Stimulated activated CD8-positive, alpha-beta memory T cell treated with anti-CD3 and anti-CD28 coated beads, Interleukin-7, amount 100 ng/mL, for 4 hours (primary cell): Measurements from ENCODE around the gene PAM16.
A peak's percentile ranks its signal among the peaks of the same experiment; 100 is the strongest.

Source experiments
- DNase-seq, 2 donors: peaks; one replicate each; pipeline ENCODE4 v3.0.0-alpha.2; 2020; ENCODE audit warnings: low read depth in 2 of 2

PAM16 gene

DNA sequence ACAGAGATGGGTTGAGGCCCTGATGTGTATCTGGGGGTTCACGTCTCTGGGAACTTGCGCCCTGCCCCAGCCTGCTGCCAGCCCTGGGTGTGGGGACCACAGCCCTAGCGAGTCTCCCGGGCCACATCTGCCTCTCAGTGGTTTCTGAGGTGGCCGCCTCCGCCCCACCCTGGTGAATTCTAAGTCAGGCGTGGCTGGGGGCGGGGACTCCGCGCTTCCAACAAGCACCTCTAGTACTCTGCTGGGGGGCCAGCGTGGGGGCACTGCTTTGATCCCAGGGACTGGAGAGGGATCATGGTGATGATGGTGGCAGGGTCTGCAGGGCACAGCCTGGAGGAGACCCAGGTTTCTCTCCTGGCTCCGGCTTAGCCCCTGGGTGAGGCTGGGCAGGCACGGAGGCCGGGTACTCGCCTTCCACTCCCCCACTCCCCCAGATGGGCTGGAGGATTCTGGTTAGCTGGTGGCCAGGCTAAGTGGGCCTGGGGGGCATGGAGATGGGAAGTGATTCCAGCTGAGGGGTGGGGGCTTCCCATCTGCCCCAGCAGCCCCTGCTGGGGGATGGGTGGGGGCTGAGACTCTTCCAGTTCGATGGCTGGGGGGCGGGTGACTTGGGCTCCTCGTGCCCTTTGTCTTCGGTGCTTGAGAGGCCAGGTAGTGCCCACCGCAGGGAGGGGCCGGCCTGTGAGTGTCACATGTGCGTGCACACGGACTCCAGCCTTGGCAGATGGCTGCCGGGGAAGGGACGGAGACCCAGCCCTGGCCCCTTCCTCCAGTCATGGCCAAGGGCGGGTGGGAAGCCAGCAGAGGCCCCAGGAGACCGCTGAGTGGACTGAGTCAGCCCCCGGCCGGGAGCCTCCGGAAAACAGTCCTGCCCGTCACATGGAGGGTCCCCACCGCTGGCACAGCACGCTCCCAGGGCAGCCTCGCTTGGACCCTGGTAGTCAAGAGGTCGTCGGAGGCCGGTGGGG, 31.4 kb downstream of the PAM16 start:
- peak in 1 of 2 donors; percentile 62 for DNase-seq

DNA sequence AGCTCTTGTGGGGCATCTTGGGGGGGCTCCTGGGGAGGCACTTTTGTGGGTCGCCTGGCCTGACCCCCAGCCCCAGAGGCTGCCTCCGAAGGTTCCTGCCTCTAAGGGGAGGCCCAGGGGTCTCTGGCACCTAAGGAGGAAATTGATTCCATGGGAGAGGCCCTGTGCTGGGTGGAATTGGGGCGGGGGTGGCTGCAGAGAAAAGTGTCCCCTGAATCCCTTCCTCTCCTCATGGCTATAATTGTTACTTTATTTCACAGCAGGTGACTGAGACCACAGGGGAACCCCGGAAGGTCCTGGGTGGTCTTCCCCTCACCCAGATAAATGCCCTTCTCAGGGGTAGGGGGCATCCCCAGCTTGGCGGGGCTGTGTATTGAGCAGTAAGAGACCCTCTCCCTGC, 32.2 kb downstream of the PAM16 start:
- no peak for DNase-seq

DNA sequence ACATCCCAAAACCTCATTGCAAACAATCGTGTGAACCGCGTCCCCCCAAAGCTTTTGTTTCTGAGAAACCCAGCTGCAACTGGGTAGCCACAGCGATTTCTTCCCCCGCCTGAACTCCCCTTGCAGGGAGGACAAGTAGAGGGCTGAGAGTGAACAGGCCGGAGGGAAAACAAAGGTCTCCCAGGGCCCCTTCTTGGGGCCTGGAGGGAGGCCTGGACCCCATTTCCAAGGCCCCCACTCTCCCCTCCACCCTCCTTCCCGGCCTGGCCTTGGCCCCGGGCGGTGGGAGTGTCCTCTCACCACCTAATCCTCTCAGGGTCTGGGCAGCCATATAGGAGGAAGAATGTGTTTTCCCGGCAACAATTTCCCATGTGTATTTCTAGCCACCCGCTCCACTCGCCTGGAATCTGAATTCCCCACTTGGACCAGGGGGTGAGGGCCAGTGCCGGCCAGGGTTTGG, 32.6 kb downstream of the PAM16 start:
- DNase-seq: no peak

DNA sequence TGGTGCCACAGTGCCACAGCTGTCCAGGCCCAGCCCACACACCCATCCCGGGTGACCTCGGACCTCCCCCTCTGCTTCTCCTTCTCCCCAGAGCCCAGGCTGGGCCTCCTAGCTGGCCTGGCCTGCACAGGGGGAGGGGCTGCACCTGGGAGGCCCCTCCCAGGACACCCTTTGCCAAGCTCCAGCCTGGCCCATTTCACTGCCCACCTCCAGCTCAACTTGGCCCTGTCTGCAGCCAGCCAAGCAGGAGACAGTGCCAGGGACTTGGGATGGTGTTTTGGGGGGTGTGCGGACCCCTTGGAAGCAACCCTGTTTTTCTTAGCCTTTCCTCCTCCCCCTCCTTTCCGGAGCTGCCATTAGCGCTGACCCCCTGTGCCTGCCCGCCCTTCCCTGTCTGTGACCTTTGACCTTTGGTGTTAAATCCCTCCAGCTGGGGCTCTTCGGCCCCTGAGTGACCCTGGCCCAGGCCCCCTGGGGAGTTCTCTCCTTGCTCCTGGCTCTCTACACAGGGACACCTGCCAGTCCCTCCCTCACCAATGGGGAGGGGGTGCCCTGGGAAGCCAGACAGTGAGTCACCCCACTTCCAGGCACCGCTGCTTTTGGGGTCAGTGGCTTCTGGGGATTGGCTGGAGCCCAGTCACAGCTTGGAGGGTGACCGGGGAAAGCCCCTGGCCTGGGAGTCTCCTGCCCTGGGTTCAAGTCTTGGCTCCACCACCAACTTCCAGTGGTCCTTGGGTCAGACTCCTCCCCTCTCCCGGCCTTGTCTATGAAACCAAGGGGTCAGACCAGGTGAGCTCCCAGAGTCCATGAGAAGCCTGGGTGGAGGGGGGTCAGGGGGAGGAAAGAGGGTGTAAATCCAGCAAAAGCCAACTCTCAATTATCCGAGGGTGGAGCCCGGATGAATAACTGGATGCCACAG, 33.3 kb downstream of the PAM16 start:
- DNase-seq: no peak

DNA sequence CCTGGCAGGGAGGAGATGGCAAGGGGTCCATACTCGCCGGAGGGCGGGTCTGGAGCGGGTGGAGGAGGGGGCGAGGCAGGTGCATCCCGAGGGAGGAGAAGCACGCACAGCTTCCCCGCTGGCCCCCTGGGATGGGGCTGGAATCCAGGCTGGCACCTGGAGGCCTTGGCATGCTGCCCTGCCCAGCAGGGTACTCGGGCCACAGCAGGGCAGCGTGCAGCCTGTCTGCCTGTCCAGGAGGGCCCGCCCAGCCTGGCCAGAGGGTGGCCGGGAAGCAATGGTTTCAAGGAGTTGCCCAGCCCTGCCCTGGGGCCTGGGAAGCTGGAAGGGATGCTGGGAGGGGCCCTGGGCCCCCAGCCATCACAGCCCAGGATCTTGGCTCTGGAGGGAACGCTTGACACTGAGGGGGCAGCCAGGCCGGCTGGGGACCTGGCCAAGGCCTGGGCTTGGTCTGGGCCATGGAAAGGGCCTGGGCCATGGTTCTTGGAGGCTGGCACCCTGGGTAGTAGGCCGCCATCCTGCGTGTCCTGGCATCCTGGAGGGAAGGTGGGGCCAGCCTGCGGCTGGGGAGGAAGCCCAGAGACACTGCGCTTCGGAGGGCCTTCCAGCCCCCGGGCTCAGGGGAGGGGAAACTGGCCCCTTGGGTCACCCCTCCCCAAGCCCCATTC, 34.1 kb downstream of the PAM16 start:
- no peak for DNase-seq

DNA sequence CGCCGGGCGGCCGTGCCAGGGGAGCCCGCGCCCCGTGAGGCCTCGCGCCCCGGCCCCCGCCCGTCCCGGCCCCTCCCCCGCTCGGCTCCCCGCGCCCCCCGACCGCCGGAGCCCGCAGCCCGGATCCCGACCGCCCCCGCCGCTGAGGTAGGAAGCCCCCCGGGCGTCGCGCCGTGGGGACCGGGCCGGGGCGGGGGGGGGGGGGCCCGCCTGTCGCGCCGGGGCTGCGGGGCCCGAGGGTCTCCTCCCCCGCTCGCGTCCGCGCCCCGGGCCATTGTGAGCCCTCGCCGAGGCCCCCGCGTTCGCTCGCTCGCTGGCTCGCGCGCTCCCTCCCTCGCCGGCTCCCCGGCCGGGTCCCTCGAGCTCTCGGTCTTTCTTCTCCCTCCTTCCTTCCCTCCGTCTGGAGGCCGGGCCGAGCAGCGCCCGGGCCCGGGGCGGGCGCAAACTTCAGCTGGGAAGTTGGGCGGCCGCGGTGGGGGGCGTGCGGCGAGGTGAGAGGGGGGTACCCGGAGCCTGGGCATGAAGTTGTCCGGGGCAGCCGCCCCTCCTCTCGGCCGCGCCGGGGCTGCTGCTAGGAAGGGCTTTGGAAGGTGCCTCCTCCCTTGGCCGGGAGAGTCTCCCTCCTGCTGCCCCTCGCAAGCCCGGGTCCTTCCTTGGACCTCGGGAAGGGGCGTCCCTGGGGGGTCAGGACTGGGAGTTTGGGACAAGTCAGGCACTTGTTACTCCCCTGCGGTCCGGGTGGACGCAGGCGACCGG, 34.8 kb downstream of the PAM16 start:
- no peak for DNase-seq

DNA sequence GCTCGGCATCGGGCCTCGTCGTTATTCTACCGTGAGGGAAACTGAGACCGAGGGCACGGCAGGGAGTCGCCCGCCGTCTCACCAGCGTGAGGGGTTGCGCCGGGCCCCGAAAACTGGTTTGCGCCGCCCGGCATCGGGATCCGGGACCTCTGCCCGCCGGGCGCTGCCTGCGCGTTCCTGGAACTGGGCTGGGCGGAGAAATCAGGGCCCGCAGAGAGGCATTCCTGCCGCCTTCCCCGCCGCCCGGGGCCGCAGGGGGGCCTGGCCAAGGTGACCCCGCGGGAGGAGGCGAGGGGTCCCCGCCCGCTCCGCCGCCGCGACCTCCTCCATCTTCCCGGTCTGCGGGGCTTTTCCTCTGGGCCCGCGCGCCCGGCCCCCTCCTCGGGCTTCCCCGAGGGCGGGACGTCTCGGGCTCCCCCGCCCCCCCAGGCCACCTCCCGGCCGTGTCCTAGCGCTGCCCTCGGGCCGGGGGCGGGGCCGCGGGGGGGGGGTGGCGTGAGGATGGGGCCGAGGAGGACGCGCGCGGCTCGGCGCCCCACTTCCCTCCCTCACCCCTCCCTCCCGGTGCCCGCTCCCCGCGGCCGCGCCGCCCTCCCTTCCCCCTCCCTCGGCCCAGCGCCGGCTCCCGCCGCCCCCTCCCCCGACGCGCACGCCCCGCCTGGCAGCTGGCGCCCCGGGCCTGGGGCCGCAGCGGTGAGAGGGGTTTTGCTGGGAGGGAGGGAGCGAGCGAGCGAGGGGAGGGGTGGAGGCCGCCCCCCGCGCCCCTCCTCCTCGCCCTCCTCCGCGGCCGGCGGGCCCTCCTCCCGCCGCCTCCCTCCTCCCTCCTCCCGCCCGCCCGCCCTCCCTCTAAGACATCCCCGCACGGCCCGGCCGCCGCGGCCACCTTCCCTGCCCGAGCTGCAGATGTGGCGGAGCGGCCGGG, 35.7 kb downstream of the PAM16 start, which contains the start of gene GLIS2:
Gene GLIS2, plus strand, starts transcription at position 882 of the 922 bp plus-strand sequence. CDS start 16,214 bp downstream, outside the sequence.
- peak in 1 of 2 donors; percentile 35 for DNase-seq

DNA sequence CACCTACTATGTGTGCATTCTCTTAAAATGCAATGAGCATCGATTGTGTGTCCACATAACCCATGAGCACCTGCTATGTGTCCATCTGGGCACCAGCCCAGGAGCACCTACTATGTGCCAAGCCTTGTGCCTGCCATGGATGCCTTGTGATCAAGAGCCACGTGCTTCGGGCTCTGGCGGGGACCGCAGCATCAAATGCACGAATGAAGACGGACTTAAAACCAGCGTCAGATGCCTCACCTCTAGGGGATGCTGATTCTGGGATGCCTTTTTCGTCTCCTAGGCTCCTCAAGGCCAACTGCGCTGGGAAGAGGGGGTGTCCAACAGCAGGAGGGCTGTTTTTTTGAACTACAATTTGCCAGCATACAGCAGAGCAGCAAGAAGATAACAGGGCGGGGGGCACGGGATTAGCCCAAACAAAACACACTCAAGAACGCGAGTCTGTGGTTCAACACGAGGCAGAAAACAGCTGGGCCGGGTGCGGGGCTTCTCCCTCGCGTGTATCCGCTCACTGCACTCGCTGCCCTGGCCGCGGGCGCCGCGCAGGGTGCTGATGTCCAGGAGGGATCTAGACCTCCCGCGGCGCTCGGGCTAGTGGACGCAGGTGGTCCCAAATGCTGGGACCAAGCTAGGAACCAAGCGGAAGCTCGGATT, 36.5 kb downstream of the PAM16 start:
- no peak for DNase-seq

DNA sequence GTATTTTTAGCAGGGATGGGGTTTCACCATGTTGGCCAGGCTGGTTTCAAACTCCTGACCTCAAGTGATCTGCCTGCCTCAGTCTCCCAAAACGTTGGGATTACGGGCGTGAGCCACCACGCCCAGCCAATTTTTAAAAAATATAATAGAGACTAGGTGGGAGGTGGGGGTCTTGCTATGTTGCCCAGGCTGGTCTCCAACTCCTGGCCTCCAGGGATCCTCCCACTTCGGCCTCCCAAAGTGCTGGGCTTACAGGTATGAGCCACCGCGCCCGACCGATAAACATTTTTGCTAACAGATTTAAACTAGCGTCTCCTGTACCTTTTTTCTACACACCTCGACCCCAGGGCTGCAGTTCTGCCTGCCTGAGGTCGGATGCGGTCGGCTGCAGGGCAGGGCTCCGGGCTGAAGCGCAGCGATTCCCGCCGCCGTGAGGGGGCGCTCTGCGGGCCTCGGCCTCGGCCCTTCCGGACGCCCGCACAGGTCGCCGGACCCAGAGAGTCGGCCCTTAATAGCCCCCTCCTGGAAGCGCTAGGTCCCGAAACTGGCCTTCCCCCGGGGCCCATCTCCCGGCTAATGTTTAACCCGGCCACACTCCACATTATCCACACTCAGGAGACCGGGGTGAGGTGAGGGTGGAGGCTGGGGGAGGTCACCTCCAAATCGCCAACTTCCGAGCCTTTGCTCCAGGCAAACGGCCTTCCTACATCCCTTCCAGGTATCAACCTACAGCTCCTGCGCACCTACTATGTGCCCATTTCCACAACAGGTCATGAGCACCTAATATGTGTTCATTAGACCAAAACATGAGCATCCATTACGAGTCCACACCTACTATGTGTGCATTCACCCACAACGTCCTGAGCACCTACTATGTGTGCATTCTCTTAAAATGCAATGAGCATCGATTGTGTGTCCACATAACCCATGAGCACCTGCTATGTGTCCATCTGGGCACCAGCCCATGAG, 37.3 kb downstream of the PAM16 start:
- DNase-seq: no peak

DNA sequence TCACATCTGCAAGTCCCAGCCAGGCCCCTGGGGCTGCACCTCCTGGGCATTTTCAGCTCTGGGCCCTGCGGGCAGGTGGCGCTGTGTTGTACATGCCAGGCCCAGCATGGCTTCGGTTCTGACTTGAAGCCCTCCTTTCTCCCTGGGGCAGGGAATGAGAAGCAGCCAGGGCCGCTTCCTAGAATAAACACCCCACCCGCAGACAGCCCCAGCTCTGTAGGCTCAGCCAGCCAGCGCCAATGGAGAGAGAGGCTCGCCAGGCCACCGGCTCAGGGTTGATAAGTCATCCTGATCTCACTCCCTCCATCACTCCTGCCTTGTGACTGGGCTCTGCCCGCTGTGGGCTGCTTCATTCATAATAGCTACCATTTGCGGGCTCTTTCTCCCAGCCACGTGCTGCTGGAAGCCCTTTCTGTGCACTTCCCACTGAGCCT, 41.3 kb downstream of the PAM16 start:
- DNase-seq: peak in 1 of 2 donors; percentile 43

DNA sequence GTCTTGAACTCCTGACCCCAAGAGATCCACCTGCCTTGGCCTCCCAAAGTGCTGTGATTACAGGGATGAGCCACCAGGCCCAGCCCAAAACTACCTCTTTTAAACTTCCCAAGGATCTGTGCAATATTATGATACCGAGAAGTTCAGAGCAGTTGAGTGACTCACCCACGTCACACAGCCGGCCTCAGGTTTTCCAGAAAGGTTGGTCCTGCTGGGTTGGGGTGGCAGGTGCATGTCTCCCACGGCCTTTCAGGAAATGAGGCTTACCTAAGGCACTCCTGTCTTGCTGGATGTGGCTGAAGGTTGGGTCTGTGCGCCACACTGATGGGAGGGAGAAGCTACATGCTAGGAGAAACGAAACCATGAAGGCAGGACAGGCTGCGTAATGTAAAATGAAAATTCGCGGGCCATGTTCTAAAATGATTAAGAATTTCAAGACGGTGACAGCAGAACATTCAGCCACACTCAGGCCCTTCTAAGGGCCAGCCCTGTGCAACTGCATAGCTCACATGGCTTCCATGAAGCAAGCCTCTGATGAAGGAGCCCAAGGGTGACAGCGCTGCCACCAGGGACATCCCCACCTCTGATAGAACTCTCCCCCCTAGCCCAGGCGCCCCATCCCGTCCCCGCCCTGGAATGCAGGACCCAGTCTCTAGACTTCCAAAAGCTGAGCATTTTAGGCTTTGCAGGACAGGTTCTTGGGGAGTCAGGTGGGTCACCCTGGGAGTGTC, 41.9 kb downstream of the PAM16 start:
- DNase-seq: no peak

DNA sequence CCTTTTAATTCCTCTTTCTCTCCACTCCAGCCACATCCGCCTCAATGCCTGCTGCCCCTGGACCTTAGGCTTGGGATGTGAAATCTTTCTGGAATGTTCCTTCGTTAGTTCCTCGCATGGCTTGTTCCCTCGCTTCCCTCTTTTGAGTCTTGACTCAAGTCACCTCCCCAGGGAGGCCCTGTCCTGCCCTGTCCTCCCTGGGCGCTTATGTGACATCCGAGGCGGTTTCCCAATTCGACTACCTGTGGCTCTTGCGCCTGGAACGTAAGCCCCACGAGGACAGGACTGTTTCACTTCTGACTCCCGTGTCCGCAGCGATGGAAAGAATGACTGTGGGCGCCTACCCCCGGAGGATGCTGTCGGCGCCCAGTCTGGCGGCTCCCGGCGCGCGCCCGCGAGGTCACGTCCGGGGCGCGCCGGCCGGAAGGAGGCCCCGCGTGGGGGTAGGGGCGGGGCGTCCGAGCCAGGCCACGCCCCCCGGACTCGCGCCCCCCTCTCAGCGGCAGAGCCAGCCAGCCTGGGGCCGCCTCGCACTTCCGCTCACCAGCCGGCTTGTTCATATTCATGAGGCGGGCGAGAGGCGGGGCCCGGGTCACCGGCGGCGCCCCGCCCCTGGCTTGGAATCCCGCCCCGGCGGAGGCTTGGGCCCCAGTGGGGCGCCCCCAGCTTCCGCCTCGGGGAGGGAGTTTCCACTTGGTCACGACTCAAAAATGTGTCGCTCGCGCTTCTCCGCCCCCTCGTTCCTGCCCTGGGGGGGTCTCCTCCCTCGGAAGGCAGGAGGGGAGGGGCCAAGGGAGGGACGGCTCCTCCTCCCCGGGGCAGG, 43.7 kb downstream of the PAM16 start:
- peak; percentile 92 to 97 for DNase-seq

DNA sequence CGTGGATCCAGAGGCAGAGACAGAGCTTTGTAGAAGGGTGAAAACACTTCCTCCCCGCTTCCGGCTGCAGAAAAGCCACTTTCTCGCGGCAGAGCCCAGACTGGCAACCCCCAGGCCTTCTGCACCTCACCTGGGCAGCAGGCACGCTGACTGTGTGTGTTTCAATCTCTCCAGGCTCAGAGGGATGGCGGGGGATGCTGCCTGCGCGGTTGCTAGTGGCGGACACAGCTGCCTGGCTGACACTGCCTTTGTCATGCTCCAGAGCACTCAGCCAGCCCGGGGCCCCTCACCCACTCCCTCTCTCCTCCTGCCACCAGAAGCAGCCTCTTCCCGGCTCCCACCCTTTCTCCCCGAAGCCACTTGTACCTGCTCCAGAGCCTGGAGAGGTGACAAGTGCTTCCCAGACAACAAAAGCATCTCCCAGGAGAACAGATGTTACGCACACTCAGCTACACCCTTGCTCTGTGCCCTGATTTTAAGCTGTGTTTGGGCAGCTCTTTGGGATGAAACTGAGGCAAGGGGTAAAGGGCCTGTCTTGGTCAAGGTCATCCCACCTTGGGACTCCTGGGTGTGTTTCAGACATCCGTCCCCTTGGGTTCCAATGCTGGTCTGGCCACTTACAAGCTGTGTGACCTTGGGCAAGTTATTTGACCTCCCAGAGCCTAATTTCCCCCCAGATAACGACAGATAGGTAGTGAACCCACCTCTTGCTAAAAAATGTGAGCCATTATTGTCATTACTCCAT, 44.5 kb downstream of the PAM16 start:
- peak in 1 of 2 donors; percentile 38 for DNase-seq

DNA sequence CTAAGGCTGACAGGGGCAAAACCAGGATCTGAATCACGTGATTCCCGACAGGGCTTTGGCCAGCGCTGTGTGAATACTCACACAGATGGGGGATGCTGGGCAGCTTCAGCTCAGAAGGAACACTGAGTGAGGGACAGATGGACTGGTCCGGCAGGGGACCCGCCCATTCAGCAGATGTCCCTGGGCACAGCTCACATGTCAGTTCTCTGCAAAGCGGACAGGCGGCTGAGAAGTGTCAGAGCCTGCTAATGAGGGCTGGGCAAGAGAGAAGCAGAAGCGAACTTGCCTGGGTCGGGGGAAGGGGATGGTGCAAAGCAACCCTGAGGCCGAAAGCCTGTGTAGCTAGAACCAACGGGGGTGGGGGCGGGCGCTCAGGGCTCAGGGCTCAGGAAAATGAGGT, 47.1 kb downstream of the PAM16 start:
- no peak for DNase-seq

DNA sequence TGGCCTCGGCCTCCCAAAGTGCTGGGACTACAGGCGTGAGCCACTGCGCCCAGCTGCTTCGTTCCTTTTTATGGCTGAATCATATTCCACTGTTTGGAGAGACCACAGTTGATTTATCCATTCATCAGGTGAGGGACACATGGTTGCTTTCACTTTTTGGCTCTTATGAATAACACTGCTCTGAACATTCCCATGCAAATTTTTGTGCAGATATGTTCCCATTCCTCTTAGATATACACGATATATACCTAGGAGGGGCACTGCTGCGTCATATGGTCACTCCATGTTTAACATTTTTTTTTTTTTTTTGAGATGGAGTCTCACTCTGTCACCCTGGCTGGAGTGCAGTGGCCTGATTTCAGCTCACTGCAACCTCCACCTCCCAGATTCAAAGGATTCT, 49.2 kb downstream of the PAM16 start:
- no peak for DNase-seq

DNA sequence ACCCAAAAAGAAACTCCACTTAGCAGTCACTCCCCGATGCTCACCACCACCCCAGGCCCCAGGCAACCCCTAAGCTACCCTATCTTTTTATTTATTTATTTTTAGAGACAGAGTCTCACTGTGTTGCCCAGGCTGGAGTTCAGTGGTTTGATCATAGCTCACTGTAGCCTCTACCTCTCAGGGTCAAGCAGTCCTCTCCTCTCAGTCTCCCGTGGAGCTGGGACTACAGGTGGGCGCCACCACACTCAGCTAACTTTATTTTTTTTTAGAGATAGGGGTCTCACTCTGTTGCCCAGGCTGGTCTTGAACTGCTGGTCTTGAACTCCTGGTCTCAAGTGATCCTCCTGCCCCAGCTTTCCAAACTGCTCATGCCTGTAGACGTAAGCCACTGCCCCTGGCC, 49.9 kb downstream of the PAM16 start:
- no peak for DNase-seq
